Panc1 (cell line): ENCODE measurements around the gene KIAA1217. TPM values are rescaled to one million over a fixed set of nuclear protein-coding genes. Genes with fewer than 3 reads are reported as not detected.

Experiments
- ATAC-seq: fragments of 200-7000 bp; cut with Tn5 transposase; 2 replicates; pipeline ENCODE4 v1.9.1; 2020; ENCODE audit warnings: mild to moderate bottlenecking, moderate library complexity
- BruUV-seq: library from RNA; stranded (reverse); fragments of 400-500 nt; replicated peaks from 2 replicates; lab custom pipeline; 2021; lab: Mats Ljungman, UMichigan
- CTCF ChIA-PET: fragments of 300-600 bp; sonication (Branson Sonifier 250); formaldehyde crosslinking; loops from one replicate; lab custom pipeline; 2022; ENCODE audit warnings: antibody characterized with exemption; lab: Charles Lee
- POLR2A ChIA-PET: fragments of 300-600 bp; sonication (Branson Sonifier 250); formaldehyde crosslinking; loops from one replicate; lab custom pipeline; 2022; ENCODE audit warnings: antibody characterized with exemption; lab: Charles Lee
- DNase-seq: peaks from one replicate; pipeline ENCODE4 v3.0.0-alpha.2; 2010; ENCODE audit warnings: low read depth, low spot score
- H3K27ac ChIP-seq: 2 replicates; pipeline ENCODE4 v1.5.1; 2011; ENCODE audit warnings: mild to moderate bottlenecking, low read length, inconsistent platforms
- H3K27me3 ChIP-seq: fragments of 200-500 bp; sonication (Bioruptor generic); 2 replicates; pipeline ENCODE4 v1.6.0; 2014; ENCODE audit warnings: low read length, inconsistent platforms; ENCODE audit not compliant: control insufficient read depth, insufficient read depth
- H3K36me3 ChIP-seq: fragments of 200-500 bp; sonication (Bioruptor generic); 2 replicates; pipeline ENCODE4 v1.5.1; 2014; ENCODE audit warnings: inconsistent platforms, mild to moderate bottlenecking, low read length, moderate library complexity; ENCODE audit not compliant: control insufficient read depth, insufficient read depth
- H3K4me1 ChIP-seq: 2 replicates; pipeline ENCODE4 v1.5.1; 2011; ENCODE audit warnings: inconsistent platforms, mild to moderate bottlenecking, low read length, moderate library complexity; ENCODE audit not compliant: control insufficient read depth, insufficient read depth
- H3K4me3 ChIP-seq, 2 experiments: 2 replicates each; pipeline ENCODE4 v1.5.1; 2011 to 2012; ENCODE audit warnings: low read depth in 2 of 2, low read length in 2 of 2, mild to moderate bottlenecking in 2 of 2, inconsistent platforms in 1 of 2, moderate library complexity in 1 of 2
- H3K9me3 ChIP-seq: fragments of 200-500 bp; sonication (Bioruptor generic); 2 replicates; pipeline ENCODE4 v1.5.1; 2014; ENCODE audit warnings: low read depth, mild to moderate bottlenecking, inconsistent platforms, low read length, moderate library complexity; ENCODE audit not compliant: control insufficient read depth, insufficient read depth
- POLR2AphosphoS5 ChIP-seq: IDR thresholded peaks from 2 replicates; pipeline ENCODE4 v1.6.1; 2012; ENCODE audit warnings: mild to moderate bottlenecking, low read depth, low read length, moderate library complexity
- REST ChIP-seq, 2 experiments: IDR thresholded peaks; 2 replicates each; pipeline ENCODE4 v1.6.1; 2011 to 2012; ENCODE audit warnings: low read depth in 2 of 2, control low read depth in 1 of 2, low read length in 1 of 2, mild to moderate bottlenecking in 1 of 2, moderate library complexity in 1 of 2; ENCODE audit not compliant: insufficient read depth in 1 of 2
- SIN3A ChIP-seq: IDR thresholded peaks from 2 replicates; pipeline ENCODE4 v1.6.1; 2012; ENCODE audit warnings: low read depth, mild to moderate bottlenecking, low read length, moderate library complexity, borderline replicate concordance; ENCODE audit not compliant: insufficient read depth
- TCF7L2 ChIP-seq: IDR thresholded peaks from 2 replicates; pipeline ENCODE4 v1.6.1; 2011; ENCODE audit warnings: mild to moderate bottlenecking, low read depth, low read length, inconsistent platforms
- in situ Hi-C: cut with HindIII; loops from 2 replicates; pipeline ENCODE4 v1.10.0; 2016; ENCODE audit warnings: low sequenced_read_pairs, low pct_unique_long_range_greater_than_20kb
- intact Hi-C: fragments of 100-400 bp; cut with micrococcal nuclease; formaldehyde crosslinking; loops from one replicate; pipeline ENCODE4 v1.10.0; 2022; ENCODE audit not compliant: unreplicated experiment
- total RNA-seq: library from RNA; stranded (reverse); gene quantifications from one replicate; pipeline ENCODE4 v1.2.1, GENCODE V29; 2021; ENCODE audit not compliant: unreplicated experiment
- TF ChIP-seq, protein P1 (sequence below): fragments of 450-650 bp; IDR thresholded peaks from 2 replicates; pipeline ENCODE4 v1.5.1; 2017; ENCODE audit warnings: mild to moderate bottlenecking

Gene KIAA1217
- total RNA-seq, 1 experiment from 2014 or later, result 11.6 TPM

DNA sequence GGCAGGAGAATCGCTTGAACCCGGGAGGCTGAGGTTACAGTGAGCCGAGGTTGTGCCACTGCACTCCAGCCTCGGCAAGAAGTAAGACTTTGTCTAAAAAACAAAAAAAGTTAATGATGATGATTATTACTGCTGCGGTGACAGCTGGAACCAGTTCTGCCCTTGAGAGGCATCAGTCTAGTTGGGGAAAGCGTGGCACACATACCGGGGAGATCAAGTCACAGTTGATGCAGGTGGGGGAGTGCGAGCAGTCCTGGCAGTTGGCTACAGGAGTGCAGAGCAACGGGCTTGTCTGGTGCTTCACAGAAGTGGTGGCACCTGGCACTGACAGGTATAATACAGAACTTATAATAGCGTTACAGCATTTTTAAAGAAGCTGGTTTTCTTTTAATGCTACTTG lies 341.7 kb downstream of the KIAA1217 start:
- intact Hi-C loops, result no loop called here
- Histone ChIP-seq H3K4me3 (no peak overlapping the region), H3K36me3 (no peaks in the 10 kb centered on the region), H3K27me3 (no peaks in the 10 kb centered on the region), H3K27ac (no peak overlapping the region), H3K4me1 (no peaks in the 10 kb centered on the region), H3K9me3 (no peaks in the 10 kb centered on the region)
- DNase-seq (no peak), ATAC-seq (no peak)
- BruUV-seq, result no TSS peak
- ChIA-PET CTCF (no interaction called here), POLR2A (no interaction called here)
- in situ Hi-C loops, result no loop called here
- TF ChIP-seq, protein P1, sequence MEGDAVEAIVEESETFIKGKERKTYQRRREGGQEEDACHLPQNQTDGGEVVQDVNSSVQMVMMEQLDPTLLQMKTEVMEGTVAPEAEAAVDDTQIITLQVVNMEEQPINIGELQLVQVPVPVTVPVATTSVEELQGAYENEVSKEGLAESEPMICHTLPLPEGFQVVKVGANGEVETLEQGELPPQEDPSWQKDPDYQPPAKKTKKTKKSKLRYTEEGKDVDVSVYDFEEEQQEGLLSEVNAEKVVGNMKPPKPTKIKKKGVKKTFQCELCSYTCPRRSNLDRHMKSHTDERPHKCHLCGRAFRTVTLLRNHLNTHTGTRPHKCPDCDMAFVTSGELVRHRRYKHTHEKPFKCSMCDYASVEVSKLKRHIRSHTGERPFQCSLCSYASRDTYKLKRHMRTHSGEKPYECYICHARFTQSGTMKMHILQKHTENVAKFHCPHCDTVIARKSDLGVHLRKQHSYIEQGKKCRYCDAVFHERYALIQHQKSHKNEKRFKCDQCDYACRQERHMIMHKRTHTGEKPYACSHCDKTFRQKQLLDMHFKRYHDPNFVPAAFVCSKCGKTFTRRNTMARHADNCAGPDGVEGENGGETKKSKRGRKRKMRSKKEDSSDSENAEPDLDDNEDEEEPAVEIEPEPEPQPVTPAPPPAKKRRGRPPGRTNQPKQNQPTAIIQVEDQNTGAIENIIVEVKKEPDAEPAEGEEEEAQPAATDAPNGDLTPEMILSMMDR, result no peak
- no peak for TF ChIP-seq REST (IDR thresholded peaks at IDR 0.05; ENCODE audit: insufficient read depth in 1 of 2, low read depth in 2 of 2, low read length in 1 of 2)
- TF ChIP-seq TCF7L2, result no peak
- TF ChIP-seq POLR2AphosphoS5, result no peak
- TF ChIP-seq SIN3A, result no peak

- no peak for DNase-seq
- H3K4me3 ChIP-seq, result no peak overlapping the region
- CTCF ChIA-PET, result no interaction called here
These were observed 342.2 kb downstream of the KIAA1217 start for GRCh38 chr10:24551161-24551560.

More at GRCh38 chr10:24551161-24551560, 342.2 kb downstream of the KIAA1217 start:
- intact Hi-C loops (no loop called here), in situ Hi-C loops (no loop called here)
- BruUV-seq, result no TSS peak
- Histone ChIP-seq H3K9me3 (no peaks in the 10 kb centered on the region), H3K27me3 (no peaks in the 10 kb centered on the region), H3K27ac (no peak overlapping the region), H3K4me1 (no peaks in the 10 kb centered on the region), H3K36me3 (no peaks in the 10 kb centered on the region)
- ATAC-seq, result no peak
- POLR2A ChIA-PET, result no interaction called here
- TF ChIP-seq, protein P1, result no peak
- no peak for TF ChIP-seq TCF7L2
- no peak for TF ChIP-seq SIN3A
- TF ChIP-seq POLR2AphosphoS5, result no peak
- TF ChIP-seq REST (IDR thresholded peaks at IDR 0.05; ENCODE audit: insufficient read depth in 1 of 2, low read depth in 2 of 2, low read length in 1 of 2), result no peak
